Right atrium auricular region (tissue), 2 donors: ENCODE results near the gene SLC9A5. TPM values are rescaled to one million over a fixed set of nuclear protein-coding genes. Genes with fewer than 3 reads are reported as not detected.

Experiments used
- DNase-seq: peaks from one replicate; pipeline ENCODE4 v3.0.0-alpha.2; 2019; ENCODE audit warnings: low spot score
- H3K27ac ChIP-seq, 2 donors: fragments of 200-600 bp; sonication (generic); 1 replicate in 1 of 2; 2 replicates in 1 of 2; pipeline ENCODE4 v1.5.1; 2016 to 2019
- H3K27me3 ChIP-seq, 2 donors: fragments of 200-600 bp; sonication (generic); one replicate each; pipeline versions ENCODE4 v1.5.1 to v1.6.0; 2017 to 2019
- H3K36me3 ChIP-seq: fragments of 200-600 bp; sonication (generic); one replicate; pipeline ENCODE4 v1.5.1; 2016
- H3K4me1 ChIP-seq, 2 donors: fragments of 200-600 bp; sonication (generic); one replicate each; pipeline versions ENCODE4 v1.5.1 to v1.6.0; 2017 to 2019
- H3K4me3 ChIP-seq, 2 donors: fragments of 200-600 bp; sonication (generic); 1 replicate in 1 of 2; 2 replicates in 1 of 2; pipeline ENCODE4 v1.5.1; 2017 to 2019; ENCODE audit warnings: mild to moderate bottlenecking in 1 of 2, moderate library complexity in 1 of 2
- H3K9me3 ChIP-seq, 2 donors: fragments of 200-600 bp; sonication (generic); one replicate each; pipeline ENCODE4 v1.5.1; 2019
- total RNA-seq, 2 donors: library from RNA; depleted of rRNA; stranded (reverse); fragments of >200 nt; gene quantifications; one replicate each; pipeline ENCODE4 v1.1.0, GENCODE V29; 2016
- TF ChIP-seq, protein P1 (sequence below), 2 donors: fragments of 200-600 bp; sonication (generic); IDR thresholded peaks; one replicate each; pipeline ENCODE4 v1.5.1; 2019; ENCODE audit warnings: antibody characterized with exemption in 2 of 2

SLC9A5 gene
- total RNA-seq, 2 donors from 2014 or later: 1.5 to 2.4 TPM

DNA sequence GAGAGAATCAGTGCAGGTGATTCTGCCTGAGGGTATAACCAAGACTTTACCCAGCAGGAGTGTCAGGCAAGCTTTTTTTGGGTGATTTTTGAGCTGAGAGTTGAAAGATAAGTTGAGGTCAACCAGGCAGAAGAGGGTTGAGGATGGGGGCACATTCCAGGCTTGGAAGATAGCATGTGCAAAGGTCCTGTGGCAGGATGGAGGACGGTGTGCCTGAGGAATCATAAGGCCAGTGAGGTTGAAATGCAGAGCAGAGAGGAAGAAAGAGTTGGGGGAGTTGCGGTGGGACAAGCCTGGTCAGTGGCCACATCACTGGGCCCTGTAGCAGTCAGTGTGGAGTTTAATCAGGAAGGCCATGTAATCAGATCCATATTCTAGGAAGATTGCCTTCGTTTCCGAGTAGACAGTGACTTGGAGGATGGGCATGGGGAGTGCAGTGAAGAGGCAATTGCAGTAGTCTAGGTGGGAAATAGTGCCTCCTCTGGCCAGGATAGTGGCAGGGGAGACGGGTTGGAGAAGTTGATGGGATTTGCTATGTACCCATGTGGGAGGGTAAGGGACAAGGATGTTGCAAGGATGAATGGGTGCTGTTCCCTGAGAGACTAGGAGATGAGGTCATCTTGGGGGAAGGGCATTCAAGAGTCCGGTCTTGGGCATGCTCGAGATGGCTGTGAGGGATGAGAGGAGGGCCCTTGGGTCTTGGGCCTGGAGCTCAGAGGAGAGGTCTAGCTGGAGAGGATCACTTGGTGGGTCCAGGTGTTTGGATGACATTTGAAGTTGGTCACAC is 34.5 kb downstream of the SLC9A5 start:
- no peak overlapping the region for H3K27ac ChIP-seq
- H3K27me3 ChIP-seq: no peaks in the 10 kb centered on the region
- H3K4me1 ChIP-seq: peaks cover 0 to 9% of the 10 kb centered on the region in 2 donors
- no peaks in the 10 kb centered on the region for H3K9me3 ChIP-seq
- no peaks in the 10 kb centered on the region for H3K36me3 ChIP-seq
- DNase-seq: no peak
- H3K4me3 ChIP-seq: no peak overlapping the region
- TF ChIP-seq, protein P1, sequence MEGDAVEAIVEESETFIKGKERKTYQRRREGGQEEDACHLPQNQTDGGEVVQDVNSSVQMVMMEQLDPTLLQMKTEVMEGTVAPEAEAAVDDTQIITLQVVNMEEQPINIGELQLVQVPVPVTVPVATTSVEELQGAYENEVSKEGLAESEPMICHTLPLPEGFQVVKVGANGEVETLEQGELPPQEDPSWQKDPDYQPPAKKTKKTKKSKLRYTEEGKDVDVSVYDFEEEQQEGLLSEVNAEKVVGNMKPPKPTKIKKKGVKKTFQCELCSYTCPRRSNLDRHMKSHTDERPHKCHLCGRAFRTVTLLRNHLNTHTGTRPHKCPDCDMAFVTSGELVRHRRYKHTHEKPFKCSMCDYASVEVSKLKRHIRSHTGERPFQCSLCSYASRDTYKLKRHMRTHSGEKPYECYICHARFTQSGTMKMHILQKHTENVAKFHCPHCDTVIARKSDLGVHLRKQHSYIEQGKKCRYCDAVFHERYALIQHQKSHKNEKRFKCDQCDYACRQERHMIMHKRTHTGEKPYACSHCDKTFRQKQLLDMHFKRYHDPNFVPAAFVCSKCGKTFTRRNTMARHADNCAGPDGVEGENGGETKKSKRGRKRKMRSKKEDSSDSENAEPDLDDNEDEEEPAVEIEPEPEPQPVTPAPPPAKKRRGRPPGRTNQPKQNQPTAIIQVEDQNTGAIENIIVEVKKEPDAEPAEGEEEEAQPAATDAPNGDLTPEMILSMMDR (IDR thresholded peaks at IDR 0.05): no peak

- H3K9me3 ChIP-seq: no peaks in the 10 kb centered on the region
- DNase-seq: no peak
- H3K4me3 ChIP-seq: no peak overlapping the region
- H3K27me3 ChIP-seq: no peaks in the 10 kb centered on the region
- no peak overlapping the region for H3K27ac ChIP-seq
- H3K36me3 ChIP-seq: no peaks in the 10 kb centered on the region
- H3K4me1 ChIP-seq: peaks cover 0 to 1% of the 10 kb centered on the region in 2 donors
- TF ChIP-seq, protein P1 (IDR thresholded peaks at IDR 0.05): no peak
Observed at GRCh38 chr16:67283826-67284555, 35.2 kb downstream of the SLC9A5 start.

DNA sequence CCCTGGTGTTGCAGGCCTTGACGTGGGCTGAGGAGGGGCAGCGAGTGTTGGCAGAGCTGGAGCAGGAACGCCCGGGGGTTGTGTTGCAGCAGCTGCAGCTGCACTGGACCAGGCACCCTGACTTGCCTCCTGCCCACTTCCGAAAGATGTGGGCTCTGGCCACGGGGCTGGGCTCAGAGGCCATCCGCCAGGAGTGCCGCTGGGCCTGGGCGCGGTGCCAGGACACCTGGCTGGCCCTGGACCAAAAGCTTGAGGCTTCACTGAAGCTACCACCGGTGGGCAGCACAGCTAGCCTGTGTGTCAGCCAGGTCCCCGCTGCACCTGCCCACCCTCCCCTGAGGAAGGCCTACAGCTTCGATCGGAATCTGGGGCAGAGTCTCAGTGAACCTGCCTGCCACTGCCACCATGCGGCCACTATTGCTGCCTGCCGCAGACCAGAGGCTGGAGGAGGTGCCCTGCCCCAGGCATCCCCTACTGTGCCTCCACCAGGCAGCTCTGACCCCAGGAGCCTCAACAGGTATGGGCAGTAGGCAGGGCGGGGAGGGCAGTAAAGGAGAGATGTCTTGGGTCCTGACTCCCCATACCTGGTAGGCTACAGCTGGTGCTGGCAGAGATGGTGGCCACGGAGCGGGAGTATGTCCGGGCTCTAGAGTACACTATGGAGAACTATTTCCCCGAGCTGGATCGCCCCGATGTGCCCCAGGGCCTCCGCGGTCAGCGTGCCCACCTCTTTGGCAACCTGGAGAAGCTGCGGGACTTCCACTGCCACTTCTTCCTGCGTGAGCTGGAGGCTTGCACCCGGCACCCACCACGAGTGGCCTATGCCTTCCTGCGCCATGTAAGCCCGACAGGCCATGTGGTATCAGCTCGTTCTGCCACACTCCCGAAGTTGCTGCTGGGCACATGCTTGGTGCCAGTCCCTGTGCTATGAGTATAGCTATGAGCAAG is 36.2 kb downstream of the SLC9A5 start:
- Histone ChIP-seq H3K9me3 (no peaks in the 10 kb centered on the region), H3K36me3 (no peaks in the 10 kb centered on the region), H3K4me1 (no peaks in the 10 kb centered on the region), H3K27me3 (no peaks in the 10 kb centered on the region), H3K4me3 (no peak overlapping the region), H3K27ac (no peak overlapping the region)
- DNase-seq: no peak
- TF ChIP-seq, protein P1 (IDR thresholded peaks at IDR 0.05): peak; percentile 43 to 61

- no peak for DNase-seq
- Histone ChIP-seq H3K4me3 (no peak overlapping the region), H3K9me3 (no peaks in the 10 kb centered on the region), H3K27ac (no peak overlapping the region), H3K36me3 (no peaks in the 10 kb centered on the region), H3K4me1 (no peaks in the 10 kb centered on the region), H3K27me3 (no peaks in the 10 kb centered on the region)
- TF ChIP-seq, protein P1 (IDR thresholded peaks at IDR 0.05): no peak
Observed at GRCh38 chr16:67286441-67287235, 37.9 kb downstream of the SLC9A5 start.

- Histone ChIP-seq H3K27me3 (no peaks in the 10 kb centered on the region), H3K4me3 (no peak overlapping the region), H3K36me3 (no peaks in the 10 kb centered on the region), H3K27ac (no peak overlapping the region), H3K9me3 (no peaks in the 10 kb centered on the region), H3K4me1 (no peaks in the 10 kb centered on the region)
- TF ChIP-seq, protein P1 (IDR thresholded peaks at IDR 0.05): no peak
- DNase-seq: no peak
Observed at GRCh38 chr16:67287960-67288359, 39.2 kb downstream of the SLC9A5 start.
